WTC11 (cell line): ENCODE results near the gene MASP1.

Source experiments
- ATF2 ChIP-seq: sonication (generic); formaldehyde crosslinking; IDR thresholded peaks from 2 replicates; pipeline ENCODE4 v1.8.1; 2022; ENCODE audit warnings: low read depth, missing genetic modification reagents, borderline replicate concordance
- CTCF ChIP-seq: fragments of 200-600 bp; IDR thresholded peaks from 2 replicates; pipeline ENCODE4 v1.8.0; 2022; ENCODE audit warnings: antibody characterized with exemption
- NFYB ChIP-seq: sonication (generic); formaldehyde crosslinking; conservative IDR thresholded peaks from 2 replicates; pipeline ENCODE4 v1.8.0; 2022; ENCODE audit warnings: low read depth, missing genetic modification reagents
- ZNF121 ChIP-seq: sonication (generic); formaldehyde crosslinking; IDR thresholded peaks from 2 replicates; pipeline ENCODE4 v1.8.0; 2023; ENCODE audit warnings: missing genetic modification reagents

- TF ChIP-seq CTCF (no peak), ZNF121 (CRISPR knock-in tag) (no peak), ATF2 (CRISPR knock-in tag) (no peak), NFYB (no peak)
Measured at GRCh38 chr3:187327845-187328244, 36.3 kb upstream of the MASP1 start.
